ENCODE results near the gene SMC3. TPM values are rescaled to one million over a fixed set of nuclear protein-coding genes. Genes with fewer than 3 reads are reported as not detected.

The SMC3 gene
- polyA plus RNA-seq, 4 donors = 19.2 to 82.4 (median 22.2) TPM

DNA sequence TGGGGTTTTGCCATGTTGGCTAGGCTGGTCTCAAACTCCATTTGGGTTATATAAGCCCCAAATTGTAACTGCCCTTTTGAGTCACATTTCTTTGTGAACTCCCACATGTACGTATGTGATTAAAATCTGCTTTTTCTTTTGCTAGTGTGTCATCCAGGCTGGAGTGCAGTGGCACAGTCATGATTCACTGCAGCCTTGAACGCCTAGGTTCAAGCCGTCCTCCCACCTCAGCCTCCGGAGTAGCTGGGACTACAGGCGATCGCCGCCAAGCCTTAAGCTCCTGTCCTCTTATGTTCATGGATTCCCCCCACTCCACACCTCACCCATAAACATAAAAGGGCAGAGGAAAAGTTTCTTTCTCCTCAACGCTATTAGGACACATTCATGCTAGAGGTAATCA, 4.4 kb upstream of the SMC3 start:
- no peak for FAIRE-seq
- DNase-seq = no peak
- Histone ChIP-seq H3K4me3 (ENCODE audit: low read depth in 1 of 3, low read length in 3 of 3) (no peak overlapping the region), H3K9me3 (ENCODE audit: control insufficient read depth in 2 of 2, insufficient read depth in 1 of 2, low read depth in 1 of 2, low read length in 1 of 2) (no peaks in the 10 kb centered on the region), H3K36me3 (ENCODE audit: control insufficient read depth in 3 of 3, insufficient read depth in 2 of 3, low read depth in 1 of 3, low read length in 3 of 3) (no peaks in the 10 kb centered on the region), H3K27ac (ENCODE audit: low read depth in 1 of 3, low read length in 2 of 3) (no peak overlapping the region), H3K4me1 (ENCODE audit: control insufficient read depth in 3 of 3, insufficient read depth in 2 of 3, low read depth in 1 of 3, low read length in 2 of 3) (no peaks in the 10 kb centered on the region), H3K27me3 (ENCODE audit: control insufficient read depth in 3 of 3, insufficient read depth in 3 of 3, low read length in 3 of 3) (peaks cover 0 to 2% (median 0%) of the 10 kb centered on the region in 3 donors)
- 86 to 95% (median 94%) methylated on average over 8 of the region's 8 CpGs for WGBS, 3 donors

DNA sequence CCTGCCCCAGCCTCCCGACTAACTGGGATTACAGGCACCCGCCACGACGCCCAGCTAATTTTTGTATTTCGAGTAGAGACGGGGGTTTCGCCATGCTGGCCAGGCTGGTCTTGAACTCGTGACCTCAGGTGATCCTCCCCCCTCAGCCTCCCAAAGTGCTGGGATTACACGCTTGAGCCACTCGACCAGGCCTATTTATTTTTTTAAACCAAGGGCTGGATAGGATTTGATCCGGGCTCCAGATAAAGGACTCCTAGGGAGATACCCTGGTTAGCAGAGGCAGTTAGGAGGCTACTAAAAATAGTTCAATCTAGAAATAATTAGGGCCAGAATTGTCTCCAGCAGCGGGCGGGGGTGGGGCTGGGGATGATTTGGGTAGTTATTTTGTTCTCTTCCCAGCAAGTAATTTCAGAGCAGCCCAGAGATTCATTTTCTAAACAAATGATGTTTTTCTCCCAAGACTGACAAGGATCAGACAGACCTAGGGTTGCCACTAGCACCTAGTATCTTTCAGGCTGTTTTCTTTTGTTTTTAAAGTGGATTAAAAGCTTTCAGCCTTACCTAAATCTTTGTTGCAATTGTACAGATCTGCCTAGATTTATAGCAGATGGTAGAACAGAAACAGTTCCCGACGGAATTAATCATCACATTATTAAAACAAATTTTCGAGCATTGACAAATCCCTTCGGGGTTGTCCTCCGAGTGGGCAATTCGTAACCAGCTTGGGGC, 859 bp upstream of the SMC3 start:
- Histone ChIP-seq H3K9me3 (ENCODE audit: control insufficient read depth in 2 of 2, insufficient read depth in 1 of 2, low read depth in 1 of 2, low read length in 1 of 2) (no peaks in the 10 kb centered on the region), H3K27ac (ENCODE audit: low read depth in 1 of 3, low read length in 2 of 3) (peak overlapping the region in 2 of 3 donors; percentile 85 to 90), H3K4me1 (ENCODE audit: control insufficient read depth in 3 of 3, insufficient read depth in 2 of 3, low read depth in 1 of 3, low read length in 2 of 3) (peaks cover 4 to 11% (median 6%) of the 10 kb centered on the region in 3 donors), H3K27me3 (ENCODE audit: control insufficient read depth in 3 of 3, insufficient read depth in 3 of 3, low read length in 3 of 3) (no peaks in the 10 kb centered on the region), H3K36me3 (ENCODE audit: control insufficient read depth in 3 of 3, insufficient read depth in 2 of 3, low read depth in 1 of 3, low read length in 3 of 3) (no peaks in the 10 kb centered on the region), H3K4me3 (ENCODE audit: low read depth in 1 of 3, low read length in 3 of 3) (peak overlapping the region; percentile 44 to 94 (median 89))
- FAIRE-seq (no peak), DNase-seq (no peak)
- WGBS, 3 donors = 54 to 62% (median 57%) methylated on average over 19 of the region's 19 CpGs

DNA sequence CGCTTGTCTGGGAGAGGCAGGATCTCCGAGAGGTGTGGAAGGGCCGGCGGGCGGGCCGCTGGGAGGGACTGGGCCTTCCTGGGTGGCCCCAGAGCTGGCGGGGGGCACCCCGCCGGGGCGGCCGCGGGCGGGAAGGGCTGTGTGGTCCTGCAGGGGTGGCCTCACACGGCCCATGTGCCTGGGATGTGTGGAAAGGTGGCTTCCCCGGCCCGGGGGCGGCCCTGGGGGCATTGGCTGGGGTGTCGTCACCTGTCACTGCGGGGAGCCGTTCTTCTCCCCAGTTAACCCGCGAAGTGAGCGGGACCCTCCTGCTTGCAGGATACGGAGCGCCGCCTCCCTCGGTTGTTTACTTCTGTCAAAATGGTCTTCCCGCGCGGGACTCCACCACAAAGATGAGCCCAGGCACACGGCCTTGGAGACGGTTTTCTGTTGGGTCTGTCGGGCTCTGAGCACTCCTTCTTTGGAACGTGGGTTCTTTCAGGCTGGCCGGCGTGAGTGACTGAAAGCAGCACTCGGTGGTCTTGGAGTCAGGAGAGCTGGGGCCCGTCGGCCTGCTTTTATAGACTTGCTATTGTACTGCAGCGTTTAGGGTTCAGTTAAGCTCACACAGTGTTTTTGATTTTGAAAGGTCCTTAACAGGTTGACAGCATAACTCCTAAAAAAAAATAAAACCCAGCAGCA, 700 bp downstream of the SMC3 start:
- H3K4me1 ChIP-seq (ENCODE audit: control insufficient read depth in 3 of 3, insufficient read depth in 2 of 3, low read depth in 1 of 3, low read length in 2 of 3) = peaks cover 4 to 14% (median 11%) of the 10 kb centered on the region in 3 donors
- no peaks in the 10 kb centered on the region for H3K36me3 ChIP-seq (ENCODE audit: control insufficient read depth in 3 of 3, insufficient read depth in 2 of 3, low read depth in 1 of 3, low read length in 3 of 3)
- FAIRE-seq (no peak), DNase-seq (peak; percentile 36 to 72)
- H3K4me3 ChIP-seq (ENCODE audit: low read depth in 1 of 3, low read length in 3 of 3) = peak overlapping the region; percentile 89 to 96 (median 94)
- no peaks in the 10 kb centered on the region for H3K27me3 ChIP-seq (ENCODE audit: control insufficient read depth in 3 of 3, insufficient read depth in 3 of 3, low read length in 3 of 3)
- 0 to 1% (median 1%) methylated on average over 23 to 40 of the region's 40 CpGs for WGBS, 3 donors
- H3K9me3 ChIP-seq (ENCODE audit: control insufficient read depth in 2 of 2, insufficient read depth in 1 of 2, low read depth in 1 of 2, low read length in 1 of 2) = no peaks in the 10 kb centered on the region
- H3K27ac ChIP-seq (ENCODE audit: low read depth in 1 of 3, low read length in 2 of 3) = peak overlapping the region; percentile 47 to 90 (median 85)

DNA sequence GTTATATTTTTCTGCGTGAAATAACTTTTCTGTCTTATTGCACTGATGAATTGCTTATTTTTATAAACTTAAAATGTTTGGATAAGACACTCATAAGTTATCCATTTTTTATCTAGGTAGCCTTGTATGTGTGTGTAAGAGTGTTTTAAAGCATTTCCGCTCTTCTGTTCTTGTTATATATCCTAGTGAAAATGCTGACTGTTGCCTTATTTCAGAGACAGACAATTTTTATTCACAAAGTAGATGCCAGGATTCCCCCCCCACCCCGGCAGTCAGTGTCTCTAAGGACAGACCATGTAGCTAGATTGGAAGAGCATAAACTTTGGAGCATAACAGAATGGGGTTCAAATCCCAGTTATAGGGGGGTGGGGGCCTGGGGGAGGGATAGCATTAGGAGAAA, 1.6 kb downstream of the SMC3 start:
- Histone ChIP-seq H3K4me3 (ENCODE audit: low read depth in 1 of 3, low read length in 3 of 3) (peak overlapping the region in 2 of 3 donors; percentile 15 to 16), H3K27ac (ENCODE audit: low read depth in 1 of 3, low read length in 2 of 3) (peak overlapping the region in 1 of 3 donors; percentile 90)

DNA sequence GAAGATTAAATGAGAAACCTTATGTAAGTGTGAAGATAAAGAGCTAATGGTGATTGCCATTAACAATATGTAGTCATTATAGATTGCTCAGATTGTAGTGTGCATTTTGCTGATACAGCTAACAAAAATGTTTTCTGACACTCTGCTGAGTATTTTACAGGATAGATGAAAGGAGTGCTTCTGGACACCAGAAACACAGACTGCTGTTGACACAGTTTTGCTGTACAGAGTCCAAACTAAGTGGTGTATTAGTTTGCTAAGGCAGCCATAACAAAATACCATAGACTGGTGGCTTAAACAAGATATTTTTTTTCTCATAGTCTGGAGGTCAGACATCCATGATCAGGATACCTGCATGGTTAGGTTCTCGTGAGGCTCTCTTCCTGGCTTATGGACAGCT, 2.2 kb downstream of the SMC3 start:
- Histone ChIP-seq H3K9me3 (ENCODE audit: control insufficient read depth in 2 of 2, insufficient read depth in 1 of 2, low read depth in 1 of 2, low read length in 1 of 2) (no peaks in the 10 kb centered on the region), H3K27ac (ENCODE audit: low read depth in 1 of 3, low read length in 2 of 3) (peak overlapping the region in 1 of 3 donors; percentile 90), H3K4me1 (ENCODE audit: control insufficient read depth in 3 of 3, insufficient read depth in 2 of 3, low read depth in 1 of 3, low read length in 2 of 3) (peaks cover 4 to 14% (median 11%) of the 10 kb centered on the region in 3 donors), H3K27me3 (ENCODE audit: control insufficient read depth in 3 of 3, insufficient read depth in 3 of 3, low read length in 3 of 3) (no peaks in the 10 kb centered on the region), H3K36me3 (ENCODE audit: control insufficient read depth in 3 of 3, insufficient read depth in 2 of 3, low read depth in 1 of 3, low read length in 3 of 3) (peaks cover 0 to 3% (median 0%) of the 10 kb centered on the region in 3 donors), H3K4me3 (ENCODE audit: low read depth in 1 of 3, low read length in 3 of 3) (no peak overlapping the region)
- WGBS, 3 donors = 88 to 100% (median 90%) methylated on average over 1 of the region's 1 CpG
- FAIRE-seq (no peak), DNase-seq (peak; percentile 31 to 52)

More for the DNA sequence above, 1.6 kb downstream of the SMC3 start:
- DNase-seq (no peak), FAIRE-seq (no peak)
- Histone ChIP-seq H3K36me3 (ENCODE audit: control insufficient read depth in 3 of 3, insufficient read depth in 2 of 3, low read depth in 1 of 3, low read length in 3 of 3) (no peaks in the 10 kb centered on the region), H3K4me1 (ENCODE audit: control insufficient read depth in 3 of 3, insufficient read depth in 2 of 3, low read depth in 1 of 3, low read length in 2 of 3) (peaks cover 4 to 14% (median 11%) of the 10 kb centered on the region in 3 donors), H3K27me3 (ENCODE audit: control insufficient read depth in 3 of 3, insufficient read depth in 3 of 3, low read length in 3 of 3) (no peaks in the 10 kb centered on the region), H3K9me3 (ENCODE audit: control insufficient read depth in 2 of 2, insufficient read depth in 1 of 2, low read depth in 1 of 2, low read length in 1 of 2) (no peaks in the 10 kb centered on the region)
- WGBS, 3 donors = 39 to 55% (median 50%) methylated on average over 3 of the region's 3 CpGs

DNA sequence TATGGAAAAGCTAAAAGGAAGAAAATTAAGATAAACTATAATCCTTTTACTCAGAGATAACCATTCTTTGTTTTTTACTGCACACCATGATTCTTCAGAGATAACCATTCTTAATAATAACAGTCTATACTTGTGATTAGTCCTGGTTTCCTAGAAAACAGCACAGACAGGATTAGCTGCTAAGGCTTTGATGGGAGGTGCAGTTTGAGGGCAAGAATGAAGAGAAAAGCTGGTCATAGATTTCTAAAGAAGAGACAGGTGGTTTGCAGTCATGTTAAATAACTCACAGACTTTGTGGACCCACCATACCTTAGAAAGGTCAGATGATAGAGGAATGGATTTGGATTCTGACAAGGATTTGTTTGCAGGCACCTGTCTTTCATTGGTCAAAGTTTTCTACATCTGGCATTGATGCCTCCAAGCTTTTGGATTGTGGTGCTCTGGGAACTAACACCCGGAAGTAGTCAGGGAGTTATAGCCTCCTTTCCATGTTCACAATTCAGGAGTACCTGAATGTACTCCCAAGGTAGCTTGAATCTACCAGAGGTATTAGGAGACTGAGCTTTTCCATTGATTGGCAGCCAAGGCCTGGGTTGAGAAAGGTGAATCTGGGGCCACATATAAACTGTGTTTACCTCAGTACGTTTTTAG, 3.7 kb downstream of the SMC3 start:
- 61 to 73% (median 68%) methylated on average over 2 of the region's 2 CpGs for WGBS, 3 donors
- H3K36me3 ChIP-seq (ENCODE audit: control insufficient read depth in 3 of 3, insufficient read depth in 2 of 3, low read depth in 1 of 3, low read length in 3 of 3) = peaks cover 0 to 3% (median 0%) of the 10 kb centered on the region in 3 donors
- no peaks in the 10 kb centered on the region for H3K9me3 ChIP-seq (ENCODE audit: control insufficient read depth in 2 of 2, insufficient read depth in 1 of 2, low read depth in 1 of 2, low read length in 1 of 2)
- DNase-seq = no peak
- FAIRE-seq = no peak
- H3K4me3 ChIP-seq (ENCODE audit: low read depth in 1 of 3, low read length in 3 of 3) = no peak overlapping the region
- no peaks in the 10 kb centered on the region for H3K27me3 ChIP-seq (ENCODE audit: control insufficient read depth in 3 of 3, insufficient read depth in 3 of 3, low read length in 3 of 3)
- no peak overlapping the region for H3K27ac ChIP-seq (ENCODE audit: low read depth in 1 of 3, low read length in 2 of 3)
- H3K4me1 ChIP-seq (ENCODE audit: control insufficient read depth in 3 of 3, insufficient read depth in 2 of 3, low read depth in 1 of 3, low read length in 2 of 3) = peaks cover 4 to 14% (median 11%) of the 10 kb centered on the region in 3 donors

DNA sequence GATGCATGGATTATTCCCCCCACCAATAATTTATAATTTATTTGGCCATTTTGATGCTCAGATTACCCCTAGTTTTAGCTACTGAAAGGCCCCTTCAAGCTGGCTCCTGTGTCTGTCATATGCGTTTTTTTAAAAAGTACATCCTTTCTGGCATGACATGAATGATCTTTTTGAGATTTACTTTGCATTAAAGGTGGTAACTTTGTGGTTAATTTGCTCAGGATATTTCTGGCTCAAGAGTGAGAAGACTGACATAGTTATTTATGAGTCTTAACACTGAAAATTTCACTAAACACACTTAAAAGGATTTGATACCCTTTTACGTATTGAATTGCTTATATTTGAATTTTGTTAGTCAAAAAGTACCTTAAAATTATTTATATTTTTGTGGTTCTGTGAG, 5.4 kb downstream of the SMC3 start:
- H3K4me1 ChIP-seq (ENCODE audit: control insufficient read depth in 3 of 3, insufficient read depth in 2 of 3, low read depth in 1 of 3, low read length in 2 of 3) = peaks cover 4 to 14% (median 11%) of the 10 kb centered on the region in 3 donors
- no peaks in the 10 kb centered on the region for H3K9me3 ChIP-seq (ENCODE audit: control insufficient read depth in 2 of 2, insufficient read depth in 1 of 2, low read depth in 1 of 2, low read length in 1 of 2)
- H3K27me3 ChIP-seq (ENCODE audit: control insufficient read depth in 3 of 3, insufficient read depth in 3 of 3, low read length in 3 of 3) = no peaks in the 10 kb centered on the region
- DNase-seq (no peak), FAIRE-seq (no peak)
- no peak overlapping the region for H3K27ac ChIP-seq (ENCODE audit: low read depth in 1 of 3, low read length in 2 of 3)
- no peak overlapping the region for H3K4me3 ChIP-seq (ENCODE audit: low read depth in 1 of 3, low read length in 3 of 3)
- 70 to 93% (median 88%) methylated on average over 2 of the region's 2 CpGs for WGBS, 3 donors
- H3K36me3 ChIP-seq (ENCODE audit: control insufficient read depth in 3 of 3, insufficient read depth in 2 of 3, low read depth in 1 of 3, low read length in 3 of 3) = peaks cover 0 to 5% (median 1%) of the 10 kb centered on the region in 3 donors

DNA sequence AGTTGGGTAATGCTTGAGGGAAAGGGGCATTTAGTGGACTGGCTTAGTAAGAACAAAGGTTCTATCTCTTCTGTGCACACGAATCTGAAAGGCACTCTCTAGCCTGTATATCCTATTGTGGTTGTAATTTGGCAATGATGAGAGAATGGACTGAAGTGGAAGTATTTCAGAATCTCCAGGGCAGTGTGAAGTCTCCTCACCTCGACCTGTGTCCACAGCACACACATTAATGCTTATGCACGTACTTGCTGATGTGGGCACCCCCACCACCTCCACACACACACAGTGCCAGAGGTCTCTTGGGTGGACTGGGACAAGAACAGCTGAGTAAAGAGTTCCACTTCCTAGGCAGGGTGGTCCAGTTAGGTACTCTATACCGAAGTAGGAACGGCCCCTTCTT, 6.9 kb downstream of the SMC3 start:
- DNase-seq (no peak), FAIRE-seq (no peak)
- Histone ChIP-seq H3K4me1 (ENCODE audit: control insufficient read depth in 3 of 3, insufficient read depth in 2 of 3, low read depth in 1 of 3, low read length in 2 of 3) (peaks cover 2 to 14% (median 11%) of the 10 kb centered on the region in 3 donors), H3K27ac (ENCODE audit: low read depth in 1 of 3, low read length in 2 of 3) (no peak overlapping the region), H3K36me3 (ENCODE audit: control insufficient read depth in 3 of 3, insufficient read depth in 2 of 3, low read depth in 1 of 3, low read length in 3 of 3) (peaks cover 0 to 10% (median 5%) of the 10 kb centered on the region in 3 donors), H3K27me3 (ENCODE audit: control insufficient read depth in 3 of 3, insufficient read depth in 3 of 3, low read length in 3 of 3) (no peaks in the 10 kb centered on the region), H3K9me3 (ENCODE audit: control insufficient read depth in 2 of 2, insufficient read depth in 1 of 2, low read depth in 1 of 2, low read length in 1 of 2) (no peaks in the 10 kb centered on the region), H3K4me3 (ENCODE audit: low read depth in 1 of 3, low read length in 3 of 3) (no peak overlapping the region)
- 82 to 87% (median 84%) methylated on average over 5 of the region's 5 CpGs for WGBS, 3 donors

Measured in small intestine (tissue), 7 donors.